Keratinocyte (primary cell): ENCODE results near the gene P2RY8. TPM values are rescaled to one million over a fixed set of nuclear protein-coding genes. Genes with fewer than 3 reads are reported as not detected.

Source experiments
- DNase-seq: peaks from one replicate; pipeline ENCODE4 v3.0.0-alpha.2; 2011; ENCODE audit warnings: low read depth, missing footprints, low spot score
- FAIRE-seq: peaks from 2 replicates; lab custom pipeline; 2011; peaks lifted over from hg19 to GRCh38; lab: Jason Lieb, UNC
- H2AFZ ChIP-seq: 2 replicates; pipeline ENCODE4 v1.6.0; 2012; ENCODE audit warnings: low read length, control low read depth, inconsistent platforms; ENCODE audit not compliant: control insufficient read depth
- H3K27ac ChIP-seq: 2 replicates; pipeline ENCODE4 v1.5.1; 2011; ENCODE audit warnings: low read length; ENCODE audit not compliant: control insufficient read depth, insufficient read depth
- H3K27me3 ChIP-seq: 3 replicates; pipeline ENCODE4 v1.6.0; 2011; ENCODE audit warnings: low read length; ENCODE audit not compliant: control insufficient read depth, insufficient read depth; ENCODE audit errors: extremely low read depth
- H3K36me3 ChIP-seq, 2 experiments: 2 replicates in 1 of 2; 3 replicates in 1 of 2; pipeline ENCODE4 v1.5.1; 2011; ENCODE audit warnings: low read length in 2 of 2, mild to moderate bottlenecking in 1 of 2; ENCODE audit not compliant: control insufficient read depth in 2 of 2, insufficient read depth in 2 of 2; ENCODE audit errors: extremely low read depth in 1 of 2
- H3K4me1 ChIP-seq: 3 replicates; pipeline ENCODE4 v1.5.1; 2011; ENCODE audit warnings: low read length; ENCODE audit not compliant: control insufficient read depth, insufficient read depth; ENCODE audit errors: extremely low read depth
- H3K4me2 ChIP-seq: 3 replicates; pipeline ENCODE4 v1.6.0; 2011; ENCODE audit warnings: low read depth, low read length; ENCODE audit not compliant: control insufficient read depth, insufficient read depth; ENCODE audit errors: extremely low read depth
- H3K4me3 ChIP-seq, 3 experiments: fragments of 200-600 bp in 1 of 3; sonication (generic) in 1 of 3; 2 replicates in 2 of 3; 3 replicates in 1 of 3; pipeline ENCODE4 v1.5.1; 2011 to 2016; ENCODE audit warnings: low read length in 3 of 3, mild to moderate bottlenecking in 3 of 3, control low read depth in 2 of 3, inconsistent platforms in 1 of 3, low read depth in 1 of 3, mixed read lengths in 1 of 3, mixed run types in 1 of 3, moderate library complexity in 1 of 3; ENCODE audit not compliant: control insufficient read depth in 2 of 3, insufficient read depth in 2 of 3; ENCODE audit errors: extremely low read depth in 1 of 3
- H3K79me2 ChIP-seq: 2 replicates; pipeline ENCODE4 v1.6.0; 2012; ENCODE audit warnings: low read length; ENCODE audit not compliant: control insufficient read depth, insufficient read depth
- H3K9ac ChIP-seq: 3 replicates; pipeline ENCODE4 v1.6.0; 2011; ENCODE audit warnings: low read length; ENCODE audit not compliant: control insufficient read depth, insufficient read depth; ENCODE audit errors: extremely low read depth
- H3K9me1 ChIP-seq: 3 replicates; pipeline ENCODE4 v1.6.0; 2011; ENCODE audit warnings: low read length; ENCODE audit not compliant: control insufficient read depth, insufficient read depth; ENCODE audit errors: extremely low read depth
- H3K9me3 ChIP-seq: 2 replicates; pipeline ENCODE4 v1.5.1; 2012; ENCODE audit warnings: low read depth, low read length; ENCODE audit not compliant: control insufficient read depth
- H4K20me1 ChIP-seq: 3 replicates; pipeline ENCODE4 v1.6.0; 2011; ENCODE audit warnings: low read length; ENCODE audit not compliant: control insufficient read depth, insufficient read depth; ENCODE audit errors: extremely low read depth
- EZH2 ChIP-seq: IDR thresholded peaks from one replicate; pipeline ENCODE4 v1.6.1; 2012; ENCODE audit warnings: inconsistent platforms, mild to moderate bottlenecking, low read length, moderate library complexity
- dilution Hi-C: fragments of 300-500 bp; cut with MboI; formaldehyde crosslinking; loops from one replicate; pipeline ENCODE4 v1.7.0; 2020; ENCODE audit warnings: low sequenced_read_pairs; ENCODE audit not compliant: extremely low pct_ligation_motif_present
- polyA plus RNA-seq, 5 experiments: library from polyadenylated mRNA; depleted of rRNA in 3 of 5; stranded (reverse) in 3 of 5; stranded (forward) in 1 of 5; unstranded in 1 of 5; fragments of >200 nt; gene quantifications; 1 replicate in 1 of 5; 2 replicates in 3 of 5; 3 replicates in 1 of 5; pipeline versions ENCODE4 v1.2.1 to v1.2.3, GENCODE V29; 2011 to 2012; ENCODE audit warnings: missing spikeins in 2 of 5, low read depth in 1 of 5, low replicate concordance in 1 of 5
- TF ChIP-seq, protein P1 (sequence below), 3 experiments: IDR thresholded peaks in 1 of 3; conservative IDR thresholded peaks in 1 of 3; optimal IDR thresholded peaks in 1 of 3; 2 replicates in 2 of 3; 3 replicates in 1 of 3; pipeline versions ENCODE3 to v1.5.1; 2011; ENCODE audit warnings: low read length in 3 of 3, mild to moderate bottlenecking in 3 of 3, moderate library complexity in 2 of 3, control low read depth in 1 of 3, inconsistent platforms in 1 of 3; ENCODE audit not compliant: insufficient read depth in 2 of 3; ENCODE audit errors: extremely low read depth in 1 of 3

The P2RY8 gene
- polyA plus RNA-seq, 1 donor (not counting 4 experiments of a cell fraction or from before 2014, with no cell fraction given) = not detected

GRCh38 chrX:1496076-1496475 lies 40.9 kb downstream of the P2RY8 start:
- no peaks in the 10 kb centered on the region for H3K9me1 ChIP-seq
- H3K4me3 ChIP-seq = no peak overlapping the region
- H3K36me3 ChIP-seq = no peaks in the 10 kb centered on the region
- peaks cover 7% of the 10 kb centered on the region for H3K9me3 ChIP-seq
- no peak overlapping the region for H3K4me2 ChIP-seq
- TF ChIP-seq, protein P1, sequence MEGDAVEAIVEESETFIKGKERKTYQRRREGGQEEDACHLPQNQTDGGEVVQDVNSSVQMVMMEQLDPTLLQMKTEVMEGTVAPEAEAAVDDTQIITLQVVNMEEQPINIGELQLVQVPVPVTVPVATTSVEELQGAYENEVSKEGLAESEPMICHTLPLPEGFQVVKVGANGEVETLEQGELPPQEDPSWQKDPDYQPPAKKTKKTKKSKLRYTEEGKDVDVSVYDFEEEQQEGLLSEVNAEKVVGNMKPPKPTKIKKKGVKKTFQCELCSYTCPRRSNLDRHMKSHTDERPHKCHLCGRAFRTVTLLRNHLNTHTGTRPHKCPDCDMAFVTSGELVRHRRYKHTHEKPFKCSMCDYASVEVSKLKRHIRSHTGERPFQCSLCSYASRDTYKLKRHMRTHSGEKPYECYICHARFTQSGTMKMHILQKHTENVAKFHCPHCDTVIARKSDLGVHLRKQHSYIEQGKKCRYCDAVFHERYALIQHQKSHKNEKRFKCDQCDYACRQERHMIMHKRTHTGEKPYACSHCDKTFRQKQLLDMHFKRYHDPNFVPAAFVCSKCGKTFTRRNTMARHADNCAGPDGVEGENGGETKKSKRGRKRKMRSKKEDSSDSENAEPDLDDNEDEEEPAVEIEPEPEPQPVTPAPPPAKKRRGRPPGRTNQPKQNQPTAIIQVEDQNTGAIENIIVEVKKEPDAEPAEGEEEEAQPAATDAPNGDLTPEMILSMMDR (optimal IDR thresholded peaks at IDR 0.05 in 1 of 3, IDR thresholded peaks at IDR 0.05 in 1 of 3, conservative IDR thresholded peaks at IDR 0.05 in 1 of 3; ENCODE audit: extremely low read depth in 1 of 3, insufficient read depth in 2 of 3, low read length in 3 of 3) = no peak
- TF ChIP-seq EZH2 = no peak
- H3K79me2 ChIP-seq = no peaks in the 10 kb centered on the region
- DNase-seq (no peak), FAIRE-seq (no peak)
- H3K4me1 ChIP-seq = no peaks in the 10 kb centered on the region
- dilution Hi-C loops = no loop called here
- no peak overlapping the region for H3K27ac ChIP-seq
- H3K9ac ChIP-seq = no peak overlapping the region
- no peaks in the 10 kb centered on the region for H3K27me3 ChIP-seq
- H4K20me1 ChIP-seq = no peaks in the 10 kb centered on the region
- no peak overlapping the region for H2AFZ ChIP-seq

- Histone ChIP-seq H4K20me1 (no peaks in the 10 kb centered on the region), H3K27me3 (no peaks in the 10 kb centered on the region), H3K9me1 (no peaks in the 10 kb centered on the region), H3K9me3 (peaks cover 7% of the 10 kb centered on the region), H3K9ac (no peak overlapping the region), H3K4me1 (no peaks in the 10 kb centered on the region), H3K27ac (no peak overlapping the region), H3K4me2 (no peak overlapping the region), H3K79me2 (no peaks in the 10 kb centered on the region), H3K4me3 (no peak overlapping the region), H3K36me3 (no peaks in the 10 kb centered on the region), H2AFZ (no peak overlapping the region)
- FAIRE-seq = no peak
- no peak for DNase-seq
- TF ChIP-seq EZH2 = no peak
- TF ChIP-seq, protein P1 (optimal IDR thresholded peaks at IDR 0.05 in 1 of 3, IDR thresholded peaks at IDR 0.05 in 1 of 3, conservative IDR thresholded peaks at IDR 0.05 in 1 of 3; ENCODE audit: extremely low read depth in 1 of 3, insufficient read depth in 2 of 3, low read length in 3 of 3) = no peak
- dilution Hi-C loops = no loop called here
These were observed 43.0 kb downstream of the P2RY8 start for GRCh38 chrX:1493877-1494510.
